SK-N-SH (cell line): ENCODE results near the gene SPRED2. TPM values are rescaled to one million over a fixed set of nuclear protein-coding genes. Genes with fewer than 3 reads are reported as not detected.

ENCODE experiments used
- CTCF ChIA-PET: fragments of 300-600, 350-600 bp; formaldehyde crosslinking; extraction: SDS; loops from one replicate; lab custom pipeline; 2021; lab: Yijun Ruan, JAX
- POLR2A ChIA-PET: fragments of 350-600 bp; sonication (Branson Sonifier 250); formaldehyde crosslinking; extraction: SDS; loops from one replicate; lab custom pipeline; 2020; ENCODE audit warnings: antibody characterized with exemption, inconsistent platforms; lab: Yijun Ruan, JAX
- DNase-seq: peaks from one replicate; pipeline ENCODE4 v3.0.0; 2012
- H2AFZ ChIP-seq: fragments of 200-600 bp; sonication (generic); 2 replicates; pipeline ENCODE4 v1.8.1; 2016; ENCODE audit warnings: antibody characterized with exemption, mild to moderate bottlenecking, low read depth
- H3F3A ChIP-seq: fragments of 200-600 bp; sonication (generic); replicated peaks from 2 replicates; pipeline ENCODE3; 2016; ENCODE audit warnings: antibody characterized with exemption, mild to moderate bottlenecking; ENCODE audit not compliant: insufficient read depth
- H3K27ac ChIP-seq, 2 experiments: fragments of 200-500 bp in 1 of 2; fragments of 200-600 bp in 1 of 2; sonication (Bioruptor generic) in 1 of 2; sonication (generic), shearing (Covaris generic) in 1 of 2; 2 replicates each; pipeline versions ENCODE4 v1.5.1 to v1.6.1; 2014 to 2016; ENCODE audit warnings: low read depth in 2 of 2, inconsistent platforms in 1 of 2, low read length in 1 of 2, mild to moderate bottlenecking in 1 of 2, mixed read lengths in 1 of 2
- H3K27me3 ChIP-seq: fragments of 200-600 bp; sonication (generic), shearing (Covaris generic); 2 replicates; pipeline ENCODE4 v1.6.1; 2016; ENCODE audit warnings: mixed run types; ENCODE audit not compliant: insufficient read depth
- H3K36me3 ChIP-seq, 2 experiments: fragments of 200-500 bp in 1 of 2; fragments of 200-600 bp in 1 of 2; sonication (Bioruptor generic) in 1 of 2; sonication (generic) in 1 of 2; replicated peaks in 1 of 2; 2 replicates each; pipeline versions ENCODE3 to v1.5.1; 2014 to 2016; ENCODE audit warnings: low read length in 1 of 2, mild to moderate bottlenecking in 1 of 2; ENCODE audit not compliant: insufficient read depth in 2 of 2, control insufficient read depth in 1 of 2
- H3K4me1 ChIP-seq, 2 experiments: fragments of 200-500 bp in 1 of 2; fragments of 200-600 bp in 1 of 2; sonication (Bioruptor generic) in 1 of 2; sonication (generic), shearing (Covaris generic) in 1 of 2; 2 replicates each; pipeline versions ENCODE4 v1.5.1 to v1.6.1; 2014 to 2016; ENCODE audit warnings: low read depth in 1 of 2, low read length in 1 of 2, mixed run types in 1 of 2; ENCODE audit not compliant: insufficient read depth in 2 of 2, control insufficient read depth in 1 of 2
- H3K4me2 ChIP-seq: fragments of 200-600 bp; sonication (generic), shearing (Covaris generic); 2 replicates; pipeline ENCODE4 v1.6.1; 2017; ENCODE audit warnings: mixed run types
- H3K4me3 ChIP-seq, 2 experiments: fragments of 200-500 bp in 1 of 2; fragments of 200-600 bp in 1 of 2; sonication (Bioruptor generic) in 1 of 2; sonication (generic), shearing (Covaris generic) in 1 of 2; 2 replicates each; pipeline versions ENCODE4 v1.5.1 to v1.8.1; 2014 to 2016; ENCODE audit warnings: low read depth in 2 of 2, inconsistent platforms in 1 of 2, low read length in 1 of 2, mild to moderate bottlenecking in 1 of 2, mixed read lengths in 1 of 2, moderate library complexity in 1 of 2
- H3K79me2 ChIP-seq: fragments of 200-600 bp; sonication (generic); 2 replicates; pipeline ENCODE4 v1.8.1; 2017; ENCODE audit warnings: mild to moderate bottlenecking; ENCODE audit not compliant: insufficient read depth
- H3K9ac ChIP-seq: fragments of 200-600 bp; sonication (generic); 2 replicates; pipeline ENCODE4 v1.6.1; 2017; ENCODE audit warnings: mixed run types
- H3K9me2 ChIP-seq: fragments of 200-600 bp; sonication (generic); 2 replicates; pipeline ENCODE4 v1.6.1; 2017; ENCODE audit warnings: mixed run types
- H3K9me3 ChIP-seq: fragments of 200-600 bp; sonication (generic); 2 replicates; pipeline ENCODE4 v1.6.1; 2017; ENCODE audit warnings: mixed run types, mild to moderate bottlenecking, moderate library complexity
- H4K20me1 ChIP-seq: fragments of 200-600 bp; sonication (generic); 2 replicates; pipeline ENCODE4 v1.6.1; 2017; ENCODE audit warnings: mild to moderate bottlenecking, mixed run types; ENCODE audit not compliant: insufficient read depth
- ELF1 ChIP-seq: IDR thresholded peaks from 2 replicates; pipeline ENCODE4 v1.4.0; 2012
- EZH2phosphoT487 ChIP-seq: fragments of 200-600 bp; sonication (generic); IDR thresholded peaks from 2 replicates; pipeline ENCODE4 v1.6.1; 2017; ENCODE audit warnings: low read depth, mixed run types, mild to moderate bottlenecking, antibody characterized with exemption, moderate library complexity, borderline replicate concordance
- FOSL2 ChIP-seq: IDR thresholded peaks from 2 replicates; pipeline ENCODE4 v1.4.0; 2012; ENCODE audit warnings: low read depth, mild to moderate bottlenecking, moderate library complexity, borderline replicate concordance
- FOXJ3 ChIP-seq: sonication (generic); formaldehyde crosslinking; IDR thresholded peaks from 2 replicates; pipeline ENCODE4 v1.5.1; 2020; ENCODE audit warnings: mild to moderate bottlenecking, missing genetic modification reagents
- MXI1 ChIP-seq: IDR thresholded peaks from 2 replicates; pipeline ENCODE4 v1.6.1; 2012; ENCODE audit warnings: mild to moderate bottlenecking, low read depth, low read length, improper control_type of control experiment
- NRF1 ChIP-seq: IDR thresholded peaks from 2 replicates; pipeline ENCODE4 v1.6.1; 2012; ENCODE audit warnings: low read depth, mild to moderate bottlenecking, low read length
- PBX3 ChIP-seq: IDR thresholded peaks from 2 replicates; pipeline ENCODE4; 2012
- RCOR1 ChIP-seq: fragments of 150-350 bp; IDR thresholded peaks from 2 replicates; pipeline ENCODE4 v1.6.1; 2017; ENCODE audit warnings: antibody characterized with exemption, low read length
- RXRA ChIP-seq: IDR thresholded peaks from 2 replicates; pipeline ENCODE4 v1.4.0; 2012; ENCODE audit warnings: low read depth, mild to moderate bottlenecking, borderline replicate concordance
- SMC3 ChIP-seq: IDR thresholded peaks from 2 replicates; pipeline ENCODE4 v1.6.1; 2012; ENCODE audit warnings: low read depth, low read length, improper control_type of control experiment
- TAF1 ChIP-seq: IDR thresholded peaks from 2 replicates; pipeline ENCODE4 v1.6.1; 2012; ENCODE audit warnings: low read depth, mild to moderate bottlenecking, low read length, moderate library complexity, borderline replicate concordance
- TCF12 ChIP-seq: IDR thresholded peaks from 2 replicates; pipeline ENCODE4 v1.4.0; 2012
- TEAD4 ChIP-seq: IDR thresholded peaks from 2 replicates; pipeline ENCODE4 v1.4.0; 2012; ENCODE audit warnings: mild to moderate bottlenecking, borderline replicate concordance; ENCODE audit not compliant: insufficient read depth
- USF1 ChIP-seq: IDR thresholded peaks from 2 replicates; pipeline ENCODE4 v1.4.0; 2012; ENCODE audit warnings: low read depth, borderline replicate concordance
- ZBTB33 ChIP-seq: IDR thresholded peaks from 2 replicates; pipeline ENCODE4 v1.4.0; 2012; ENCODE audit warnings: low read depth, borderline replicate concordance
- WGBS: methylation state at CpG from one replicate; pipeline ENCODE4 v1.1.6; 2017; ENCODE audit warnings: low lambda C conversion rate; 5-methylcytosine and 5-hydroxymethylcytosine counted together
- polyA plus RNA-seq, 3 experiments: library from polyadenylated mRNA; depleted of rRNA; stranded (reverse); fragments of >200 nt; gene quantifications; 2 replicates each; pipeline ENCODE4 v1.2.3, GENCODE V29; 2012

The SPRED2 gene
- polyA plus RNA-seq, 1 of the 3 experiments (the other 2 are of a cell fraction), result 21.9 TPM

GRCh38 chr2:65402323-65402722 is 30.1 kb downstream of the SPRED2 start (continued):
- TF ChIP-seq USF1, result no peak

- TF ChIP-seq NRF1 (no peak), FOXJ3 (CRISPR knock-in tag) (no peak), RXRA (no peak), MXI1 (no peak), EZH2phosphoT487 (no peak), TEAD4 (no peak), TAF1 (no peak), RCOR1 (no peak), TCF12 (no peak), ZBTB33 (no peak), PBX3 (no peak), FOSL2 (no peak), SMC3 (no peak), ELF1 (no peak)
- Histone ChIP-seq H3K79me2 (peaks cover 99% of the 10 kb centered on the region), H3K4me1 (peaks cover 10 to 23% of the 10 kb centered on the region in 2 experiments; a peak in 3 of 4 replicates), H3K36me3 (no peaks in the 10 kb centered on the region), H3K9ac (no peak overlapping the region), H3K9me3 (no peaks in the 10 kb centered on the region), H2AFZ (no peak overlapping the region), H3K27ac (no peak overlapping the region), H3K4me2 (0 out of 2 replicates have a peak overlapping the region, but pooled peaks have one; percentile 21), H3K9me2 (no peaks in the 10 kb centered on the region), H3K27me3 (no peaks in the 10 kb centered on the region), H3F3A (peaks cover 2% of the 10 kb centered on the region), H3K4me3 (no peak overlapping the region), H4K20me1 (peaks cover 98% of the 10 kb centered on the region)
- 87% methylated on average over 2 of the region's 2 CpGs for WGBS
- POLR2A ChIA-PET, result interaction anchor here (0.6 kb wide), 1 partner anchor 8 kb away, joined by 3 read pairs; no protein-coding TSS in a partner anchor
- CTCF ChIA-PET, result interaction anchor here (0.7 to 1.0 kb wide), 3 partner anchors 18 to 162 kb away, joined by 3 to 5 read pairs (median 3); no protein-coding TSS in a partner anchor
- no peak for DNase-seq
These were observed 35.3 kb downstream of the SPRED2 start for GRCh38 chr2:65397122-65397521.
